Fibroblast of skin of right biceps (primary cell): ENCODE data around the gene PBX1.
A peak's percentile ranks its signal among the peaks of the same experiment; 100 is the strongest.

Experiments
- DNase-seq: peaks from one replicate; pipeline ENCODE4 v3.0.0-alpha.2; 2013

PBX1 gene

DNA sequence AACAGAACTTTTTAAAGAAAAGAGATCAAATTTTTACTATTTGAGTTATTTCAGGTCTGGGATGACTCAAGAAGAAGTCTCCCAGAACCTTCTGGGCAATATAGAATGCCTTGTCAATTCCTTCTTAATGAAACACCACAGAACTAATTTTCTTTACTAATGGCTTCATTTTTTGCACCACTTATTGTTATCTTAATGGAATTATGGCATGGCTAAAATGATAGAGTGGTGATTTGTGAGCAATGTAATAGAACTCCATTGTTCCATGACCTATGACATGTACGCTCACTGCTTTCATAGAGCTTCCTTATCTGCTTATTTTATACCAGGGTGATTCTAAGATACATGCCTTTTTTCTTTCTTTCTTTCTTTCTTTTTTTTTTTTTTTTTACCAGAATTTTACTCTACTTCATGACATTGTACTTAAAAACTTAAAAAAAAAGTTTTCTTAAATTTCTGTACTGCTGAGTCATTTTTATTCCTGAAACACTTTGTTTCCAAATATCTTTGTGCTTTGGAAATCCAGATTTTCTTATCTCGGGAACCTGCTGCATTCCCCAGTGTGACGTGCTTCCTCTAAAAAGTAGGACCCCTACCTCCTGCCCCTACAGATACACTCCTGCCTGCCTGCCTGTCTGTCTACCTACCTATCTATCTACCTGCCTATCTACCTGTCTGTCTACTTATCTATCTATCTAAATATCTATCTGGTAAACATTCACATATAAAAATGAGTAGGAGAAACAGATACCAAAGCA lies 284.9 kb downstream of the PBX1 start:
- DNase-seq = no peak

DNA sequence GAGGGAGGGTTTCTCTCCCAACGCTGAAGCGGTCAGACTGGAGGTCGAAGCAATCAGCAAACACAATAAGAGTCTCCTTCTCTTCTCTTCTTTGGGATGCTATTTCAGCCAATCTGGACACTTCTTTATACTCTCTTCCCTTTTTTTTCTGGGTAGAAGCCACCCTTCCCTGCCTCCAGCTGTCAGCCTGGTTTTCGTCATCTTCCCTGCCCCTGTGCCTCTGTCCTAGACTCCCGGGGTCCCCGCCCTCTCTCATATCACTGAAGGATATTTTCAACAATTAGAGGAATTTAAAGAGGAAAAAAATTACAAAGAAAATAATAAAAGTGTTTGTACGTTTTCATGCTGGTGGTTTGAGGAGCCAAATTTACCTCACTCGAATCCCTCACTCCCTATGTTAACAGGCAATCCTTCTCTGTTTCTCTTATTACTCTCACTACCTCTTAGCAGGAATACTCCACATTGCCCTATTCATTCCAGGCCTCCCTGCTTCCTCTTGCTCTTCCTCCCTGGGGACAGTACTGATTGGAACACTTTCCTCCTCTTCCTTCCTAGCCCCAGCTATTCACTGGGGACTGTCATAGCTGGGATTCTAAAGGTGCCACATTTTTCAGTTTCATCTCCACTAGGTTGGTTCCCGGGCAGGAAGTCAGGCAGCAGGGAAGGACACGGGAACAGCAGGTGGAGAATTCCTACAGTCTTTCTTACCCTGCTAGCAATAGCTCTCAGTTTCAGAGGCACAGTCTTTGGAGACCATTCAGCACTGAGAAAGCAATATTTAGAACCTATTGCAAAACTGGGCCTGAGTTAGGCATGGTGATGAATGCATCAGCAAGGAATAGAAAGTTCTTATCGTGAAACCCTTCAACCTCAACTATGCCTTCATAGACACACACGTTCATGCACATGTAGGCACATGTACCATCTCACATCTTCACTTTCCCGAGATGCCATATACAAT lies 288.0 kb downstream of the PBX1 start:
- no peak for DNase-seq

DNA sequence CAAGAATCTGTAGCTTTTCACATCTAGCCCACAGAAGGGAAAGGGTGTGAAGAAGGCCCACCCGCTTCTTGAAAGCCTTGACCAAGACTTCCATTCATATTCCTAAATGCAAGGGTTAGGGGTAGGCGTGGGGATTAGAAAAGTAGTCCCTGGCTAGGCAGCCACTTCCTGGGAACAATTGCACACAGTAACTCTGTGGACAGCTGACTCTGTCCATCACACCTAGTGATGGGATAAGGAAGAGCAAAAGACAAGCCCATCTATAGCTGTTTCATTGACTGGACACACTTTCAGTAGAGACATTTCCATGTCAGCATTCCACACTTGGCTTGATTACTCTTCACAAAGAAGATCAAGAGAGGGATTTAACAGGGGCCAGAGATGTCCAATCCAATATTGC lies 294.2 kb downstream of the PBX1 start:
- no peak for DNase-seq

DNA sequence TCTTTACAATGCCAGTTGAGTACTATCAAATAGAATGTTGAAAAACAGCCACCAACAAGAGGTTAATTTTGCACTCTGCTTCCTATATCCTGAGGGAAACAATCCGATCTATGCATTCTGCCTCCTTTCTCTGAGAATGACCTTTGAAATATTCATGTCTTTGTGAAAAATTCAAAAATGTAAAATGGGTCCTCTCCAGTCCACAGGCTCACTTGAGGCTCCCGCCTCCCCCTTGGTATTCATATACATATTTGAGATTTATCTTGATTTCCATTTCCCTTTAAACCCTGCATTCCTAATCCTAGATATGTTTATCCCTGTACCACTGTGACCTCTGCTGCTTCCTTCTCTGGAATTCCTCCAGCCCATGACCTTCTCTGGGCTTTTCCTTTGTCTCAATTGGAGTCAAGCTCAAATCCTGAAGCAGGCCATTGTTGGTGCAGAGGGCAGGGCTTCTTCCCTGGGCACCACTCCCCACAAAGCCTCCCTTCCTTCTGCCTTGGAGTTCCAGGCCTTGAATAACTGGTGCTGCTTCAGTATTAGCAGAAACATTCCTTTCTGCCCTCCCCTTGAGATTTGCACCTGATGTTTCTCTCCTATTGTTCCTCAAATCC lies 296.8 kb downstream of the PBX1 start:
- DNase-seq = no peak

DNA sequence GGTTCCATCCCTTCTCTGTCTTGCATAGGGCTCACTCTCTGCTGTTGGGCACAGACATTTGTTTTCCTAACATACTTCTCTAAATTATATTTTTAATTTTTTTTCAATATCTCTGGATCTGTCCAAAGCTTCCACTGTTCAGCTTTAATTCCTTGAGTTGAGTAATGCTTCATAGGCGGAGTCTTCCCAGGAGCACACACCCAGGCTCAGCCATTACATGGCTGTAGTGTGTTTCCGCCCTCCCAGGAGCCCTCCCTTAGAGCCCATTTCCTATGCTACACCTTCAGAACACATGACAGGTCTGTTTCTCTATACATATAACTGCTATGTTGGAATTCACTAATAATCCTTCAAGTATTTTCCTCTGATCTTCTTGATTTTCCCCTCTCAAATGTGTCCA lies 297.4 kb downstream of the PBX1 start:
- DNase-seq = no peak

DNA sequence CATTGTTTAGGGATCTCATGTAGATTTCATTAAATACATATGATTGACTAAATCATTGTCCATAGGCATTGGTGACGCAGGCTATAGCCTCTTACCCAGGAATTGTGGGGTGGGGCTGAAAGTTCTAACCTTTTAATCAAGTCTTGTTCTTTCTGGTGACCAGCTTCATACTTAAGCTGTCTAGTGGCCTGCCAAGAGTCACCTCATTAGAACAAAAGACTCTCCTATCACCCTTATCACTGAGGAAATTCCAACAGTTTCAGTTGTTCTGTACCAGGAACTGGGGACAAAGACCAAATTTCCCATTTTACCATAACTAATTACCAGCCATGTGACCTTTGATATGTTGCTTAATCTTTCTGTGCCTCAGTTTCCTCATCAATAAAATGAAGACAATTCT lies 298.5 kb downstream of the PBX1 start:
- no peak for DNase-seq

DNA sequence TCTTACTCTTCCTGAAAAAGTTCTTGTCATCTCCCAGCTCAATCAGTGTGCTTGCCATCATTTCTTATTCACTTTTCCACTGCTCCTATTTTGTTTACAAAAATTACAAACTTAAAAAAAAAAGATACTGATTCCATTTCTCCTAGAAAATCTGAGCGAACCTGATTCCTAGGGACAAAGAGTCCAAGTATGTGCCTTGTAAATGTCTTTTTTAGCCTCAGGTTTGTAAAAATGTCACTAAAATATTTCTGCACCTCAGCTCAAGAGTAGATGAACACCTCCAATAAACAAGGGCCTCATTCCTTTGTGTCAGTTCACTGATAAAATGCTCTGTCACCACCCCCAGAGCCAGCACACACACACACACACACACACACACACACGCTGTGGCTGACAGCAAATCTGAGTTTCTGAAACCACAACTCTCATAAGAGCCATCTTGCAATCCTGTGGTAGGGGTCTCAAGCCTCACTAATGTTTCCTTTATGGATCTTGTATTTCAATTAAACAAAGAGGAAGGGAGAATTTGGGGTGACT lies 299.2 kb downstream of the PBX1 start:
- DNase-seq = peak; percentile 14

DNA sequence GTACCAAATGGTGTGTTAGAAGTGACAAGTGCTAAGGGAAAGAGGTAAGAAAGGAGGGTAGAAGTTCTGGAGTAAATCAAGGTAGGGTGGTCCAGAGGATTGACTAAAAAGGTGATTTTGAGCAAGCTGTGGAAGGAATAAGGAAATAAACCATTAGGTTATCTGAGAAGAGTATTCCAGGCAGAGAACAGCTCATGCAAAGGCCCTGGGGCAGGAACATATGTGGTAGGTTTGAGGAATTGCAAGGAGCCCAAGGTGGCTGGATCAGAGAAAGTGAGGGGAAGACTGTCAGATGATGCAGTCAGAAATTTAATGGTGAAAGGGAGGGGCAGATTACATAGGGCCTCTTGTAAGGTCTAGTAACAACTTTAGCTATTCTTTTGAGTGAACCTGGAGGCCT lies 302.6 kb downstream of the PBX1 start:
- DNase-seq = no peak

DNA sequence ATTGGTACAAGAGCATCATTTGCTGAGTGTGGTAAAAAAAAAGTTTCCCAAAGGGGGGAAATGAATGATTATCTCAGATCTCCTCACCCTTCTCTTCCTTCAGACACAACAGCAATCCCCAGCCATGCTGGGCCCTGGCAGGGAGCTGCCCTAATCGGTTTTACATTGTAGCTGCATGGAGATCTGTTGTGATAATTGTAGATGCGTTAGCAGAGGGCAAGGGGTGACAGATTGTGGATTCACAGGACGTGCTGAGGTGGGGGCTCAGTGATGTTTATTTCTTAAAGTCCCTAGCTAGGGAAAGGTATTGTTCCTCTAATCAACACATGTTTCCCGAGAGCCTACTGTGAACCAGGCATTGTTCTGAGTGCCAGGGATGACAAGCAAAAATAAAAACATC lies 304.1 kb downstream of the PBX1 start:
- no peak for DNase-seq

DNA sequence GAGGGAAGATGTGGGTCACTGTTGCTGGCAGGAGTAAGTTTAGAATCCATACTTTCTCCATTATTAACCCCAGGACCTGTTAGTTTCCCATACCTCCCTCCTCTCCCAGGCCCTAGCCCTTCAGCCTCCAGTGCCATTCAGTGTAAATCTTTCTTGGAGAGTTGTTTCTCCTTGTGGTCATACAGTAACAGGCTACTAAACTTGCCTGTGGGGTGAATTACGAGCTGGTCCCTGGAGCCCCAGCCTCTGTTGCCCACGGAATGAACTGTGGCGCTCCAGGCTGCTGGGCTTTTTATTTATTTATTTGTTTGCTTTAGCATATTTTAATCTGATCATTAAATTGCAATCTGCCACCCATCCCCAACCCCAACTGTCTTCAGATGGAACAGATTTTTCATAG lies 305.2 kb downstream of the PBX1 start:
- no peak for DNase-seq

DNA sequence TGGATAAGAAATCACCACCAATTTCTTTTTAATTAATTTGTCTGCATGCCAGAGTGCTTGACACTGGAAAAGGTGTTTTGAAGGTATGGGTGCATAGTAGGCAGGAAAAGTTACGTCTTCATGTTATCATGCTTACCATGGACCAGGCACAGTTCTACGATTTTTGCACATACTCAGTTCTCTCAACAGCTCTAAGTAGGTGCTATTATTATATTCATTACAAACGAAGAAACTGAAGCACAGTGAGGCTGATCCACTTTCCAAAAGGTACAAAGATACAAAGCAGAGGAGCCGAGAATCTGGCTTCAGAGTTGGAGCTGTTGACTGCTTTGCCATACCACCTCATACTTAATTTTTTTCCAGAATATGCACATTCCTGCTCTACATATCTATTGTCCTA lies 306.4 kb downstream of the PBX1 start:
- DNase-seq = no peak

DNA sequence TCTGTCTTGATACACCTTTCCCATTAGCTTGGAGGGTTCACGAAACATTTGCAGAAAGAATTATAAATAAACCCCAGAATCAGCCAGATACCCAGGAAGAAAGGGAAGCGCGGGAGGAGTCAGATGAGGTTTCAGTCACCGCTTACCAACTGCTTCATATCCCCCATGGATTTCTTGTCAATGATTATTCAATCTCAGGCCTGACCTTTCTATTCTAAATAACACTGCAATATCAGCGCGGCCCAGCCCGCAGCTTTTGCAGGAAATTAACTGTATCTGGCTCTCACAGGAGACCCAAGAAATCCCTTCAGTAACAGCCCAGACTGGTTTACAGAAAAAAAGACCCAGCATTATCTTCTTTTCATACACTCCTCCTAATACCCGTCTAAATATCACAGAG lies 308.6 kb downstream of the PBX1 start:
- DNase-seq = no peak

DNA sequence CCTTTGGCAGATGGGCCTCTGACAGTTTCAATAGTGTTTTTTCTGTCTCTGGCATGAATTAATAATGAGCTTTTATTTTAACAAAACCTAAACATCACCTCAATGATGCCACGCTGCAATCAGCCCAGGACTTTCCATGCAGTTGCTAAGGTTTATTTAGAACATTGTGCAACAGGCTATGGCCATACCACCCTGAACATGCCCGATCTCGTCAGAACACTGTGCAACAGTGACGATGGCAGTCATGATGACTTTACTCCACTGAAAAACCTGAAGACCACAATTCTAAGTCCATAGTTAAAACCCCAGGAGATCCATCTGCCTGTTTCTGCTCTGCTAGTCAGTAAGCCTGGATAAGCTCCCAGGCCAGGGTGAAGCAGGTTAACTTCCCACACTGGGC lies 310.0 kb downstream of the PBX1 start:
- DNase-seq = no peak

DNA sequence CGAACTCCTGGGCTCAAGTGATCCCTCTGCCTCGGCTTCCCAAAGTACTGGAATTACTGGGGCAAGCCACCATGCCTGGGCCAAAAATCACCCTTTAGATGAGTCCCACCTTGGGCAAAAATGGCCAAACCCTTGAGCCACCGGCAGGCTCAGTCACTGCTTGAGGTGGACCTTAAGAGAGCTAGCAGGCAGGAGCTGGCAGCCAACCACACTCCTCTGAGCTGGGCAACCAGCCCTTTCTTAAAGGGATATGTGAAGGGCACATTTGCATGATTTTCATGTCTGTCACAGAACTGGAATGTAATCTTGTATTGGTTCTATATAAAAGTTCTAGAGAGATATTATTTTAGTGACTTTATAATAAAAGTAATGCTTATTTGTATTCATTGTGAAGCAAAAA lies 316.5 kb downstream of the PBX1 start:
- DNase-seq = no peak

DNA sequence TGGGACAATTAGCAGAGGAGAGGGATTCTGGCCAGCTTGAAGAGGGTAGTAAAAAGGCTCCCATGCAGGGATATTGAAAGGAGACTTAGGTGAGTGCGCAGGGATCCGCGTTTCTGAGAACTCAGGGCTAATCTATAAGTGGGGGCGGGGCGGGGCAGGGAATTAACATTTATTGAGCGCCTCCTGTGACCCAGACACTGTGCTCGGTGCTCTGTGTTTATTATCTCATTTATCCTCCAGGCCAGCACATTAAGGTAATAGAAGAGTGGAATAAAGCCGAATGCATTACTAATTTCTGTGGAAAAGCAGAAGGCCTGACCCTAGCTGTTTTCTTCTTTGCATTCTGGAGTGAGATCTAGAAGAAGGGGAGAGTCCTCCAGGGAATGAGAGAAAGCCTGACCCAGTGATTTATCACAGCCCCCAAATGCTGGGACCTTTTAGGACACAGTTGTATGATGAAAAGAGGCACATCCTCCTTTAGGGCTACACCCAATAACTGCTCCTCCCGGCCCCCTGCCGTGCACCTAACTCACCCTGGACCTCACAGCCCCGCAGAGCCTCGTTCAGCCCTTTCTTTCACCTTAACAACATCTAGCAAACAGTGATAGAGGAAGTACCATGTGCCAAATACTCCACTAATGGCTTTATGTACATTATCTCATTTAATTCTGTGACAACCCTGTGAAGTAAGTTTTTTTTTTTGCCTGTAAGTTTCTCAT lies 317.6 kb downstream of the PBX1 start:
- no peak for DNase-seq

DNA sequence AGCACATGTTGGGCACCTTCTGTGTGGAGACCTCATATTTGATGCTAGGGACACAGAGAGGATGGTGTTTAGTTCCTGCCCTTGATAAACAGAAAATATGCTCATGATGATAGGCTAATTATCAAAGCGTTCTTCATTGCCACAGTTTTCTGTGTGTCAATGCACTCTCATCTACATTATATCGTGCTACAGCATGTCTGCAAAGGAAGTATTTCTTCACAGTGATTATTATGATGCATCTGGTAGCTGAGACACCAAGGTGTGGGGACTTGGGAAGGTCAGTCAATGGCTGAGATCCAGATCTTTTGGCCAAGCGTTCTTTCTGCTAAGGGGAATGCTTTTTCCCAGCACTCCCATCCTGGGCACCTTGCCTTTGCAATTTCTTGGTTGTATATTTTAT lies 321.2 kb downstream of the PBX1 start:
- no peak for DNase-seq

DNA sequence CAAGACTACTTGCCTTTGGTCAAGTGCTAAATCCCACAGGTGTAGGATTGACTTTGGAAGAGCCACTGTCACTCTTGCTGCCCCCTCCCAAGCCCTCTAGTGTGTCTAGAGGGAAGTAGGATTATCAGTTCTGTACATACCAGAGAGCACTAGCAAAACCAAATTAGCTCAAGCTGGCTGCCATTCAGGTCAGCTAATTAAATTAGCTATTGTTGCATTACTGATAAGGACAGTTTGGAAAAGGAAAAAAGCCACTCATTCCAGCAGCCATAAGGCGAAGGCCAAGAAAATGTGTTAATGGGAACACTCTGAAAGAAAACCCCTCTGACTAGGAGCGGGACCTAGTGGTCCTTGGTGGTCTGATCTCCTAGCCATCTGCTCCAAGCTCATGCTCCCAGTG lies 321.7 kb downstream of the PBX1 start:
- DNase-seq = no peak

DNA sequence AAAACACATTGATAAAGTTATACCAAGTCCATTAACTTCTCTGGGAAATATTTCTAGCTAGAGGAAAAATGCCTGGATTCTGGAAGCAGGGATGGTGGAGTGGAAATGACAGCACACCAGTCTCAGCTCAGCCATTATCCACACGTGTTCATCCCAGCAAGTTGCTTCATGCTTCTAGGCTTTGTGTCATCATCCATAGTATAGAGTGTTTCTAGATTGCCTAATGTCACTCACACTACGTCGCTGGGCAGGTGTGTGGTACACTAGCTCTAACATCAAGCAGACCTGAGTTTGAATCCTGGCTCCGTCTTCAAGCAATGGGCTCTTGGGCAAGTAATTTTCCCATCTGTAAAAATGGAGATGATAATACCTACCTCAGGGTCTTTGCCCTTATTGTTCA lies 326.3 kb downstream of the PBX1 start:
- no peak for DNase-seq

DNA sequence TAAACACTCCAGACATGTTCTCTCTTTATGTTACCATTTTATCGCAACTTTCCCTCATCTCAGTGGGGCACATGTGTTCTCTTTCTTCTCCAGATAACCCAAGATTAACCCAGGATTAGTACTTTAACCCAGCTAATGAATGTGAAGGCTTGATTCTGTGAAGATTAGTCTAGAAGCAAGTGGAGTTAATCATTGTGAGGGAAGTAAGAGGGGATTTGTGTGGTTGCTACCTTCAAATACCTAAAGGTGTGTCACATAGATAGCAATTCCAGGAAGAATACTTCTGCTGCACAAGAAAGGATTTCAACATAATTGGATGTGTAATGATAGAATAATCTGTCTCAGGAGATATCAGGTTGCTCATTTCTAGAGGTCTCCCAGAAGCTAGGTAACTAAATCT lies 327.1 kb downstream of the PBX1 start:
- no peak for DNase-seq

DNA sequence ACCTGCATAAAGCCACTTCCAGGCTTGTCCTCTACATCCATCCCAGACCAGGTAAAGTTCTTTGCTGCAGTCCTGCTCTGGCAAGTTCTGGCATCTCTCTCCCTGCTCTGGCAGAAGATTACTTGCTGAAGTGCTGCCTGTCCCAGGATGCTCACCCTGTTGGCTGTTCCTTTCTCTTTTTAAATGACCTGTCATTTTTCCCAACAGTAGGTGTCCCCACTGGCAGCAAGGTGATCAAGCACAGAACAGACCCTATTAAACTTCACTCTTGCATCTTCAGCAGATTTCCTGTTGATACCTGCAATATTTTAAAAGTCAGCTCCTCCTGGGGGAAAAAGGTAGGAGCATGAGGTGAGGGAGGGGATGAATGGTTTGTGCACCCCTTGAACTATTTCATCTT lies 332.6 kb downstream of the PBX1 start:
- no peak for DNase-seq

DNA sequence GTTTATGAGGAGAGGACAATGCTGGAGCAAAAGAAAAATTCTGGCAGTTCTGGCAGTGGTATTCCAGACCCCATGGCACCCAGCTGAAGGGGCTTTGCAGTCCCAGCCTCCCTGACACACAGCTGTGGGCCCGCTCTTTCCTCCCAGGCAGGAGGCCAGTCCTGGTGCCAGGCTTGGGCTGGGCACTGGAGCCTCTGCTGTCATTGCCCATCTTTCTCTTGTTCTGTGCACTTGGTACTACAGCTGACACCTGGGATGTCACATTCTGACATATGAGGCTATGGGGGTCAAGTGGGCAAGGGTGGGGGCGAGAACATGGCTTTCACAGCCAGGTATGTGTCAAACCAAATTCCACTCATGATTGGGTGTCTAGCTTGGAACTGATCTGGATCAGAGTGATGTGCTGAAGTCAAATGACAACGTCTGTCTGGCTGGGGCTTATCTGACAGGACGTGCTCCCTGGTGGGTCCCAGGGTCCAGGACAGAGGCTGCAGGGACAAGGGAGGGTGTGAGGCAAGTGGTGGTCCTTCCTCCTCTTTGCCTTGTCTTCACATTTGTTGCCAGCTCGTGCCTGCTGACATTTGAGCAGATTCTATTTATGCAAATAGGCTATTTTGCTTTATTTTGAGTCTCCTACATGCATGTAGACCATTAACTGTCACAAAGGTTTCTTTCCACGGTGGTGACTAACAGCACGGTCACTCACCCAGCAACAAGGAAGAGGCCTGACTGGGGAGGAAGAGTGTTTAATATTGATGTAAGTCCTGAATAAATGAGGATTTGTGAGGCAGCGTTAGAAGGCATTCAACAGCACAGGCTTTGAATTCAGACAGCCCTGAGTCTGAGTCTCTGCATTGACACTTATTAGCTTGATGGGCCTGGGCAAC lies 336.3 kb downstream of the PBX1 start:
- DNase-seq = no peak

DNA sequence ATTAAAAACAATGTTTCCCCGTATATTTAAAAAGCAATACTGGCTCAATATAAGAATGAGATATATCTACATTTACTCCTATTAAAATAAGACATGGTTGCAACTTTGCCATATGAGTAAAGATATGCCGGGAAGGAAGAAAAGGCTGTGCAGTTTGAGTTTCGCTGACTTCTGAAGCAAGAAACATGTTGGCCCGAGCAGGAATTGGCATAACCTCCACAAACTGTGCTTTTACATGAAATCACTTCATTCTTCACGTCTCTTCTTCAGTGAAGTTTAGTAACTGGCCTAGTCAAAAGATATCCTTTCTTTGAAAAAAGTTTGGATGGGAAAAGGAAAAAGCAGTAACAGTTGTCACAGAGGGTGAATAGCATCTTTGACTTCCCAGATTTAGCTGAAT lies 342.0 kb downstream of the PBX1 start:
- DNase-seq = no peak
